GM18868 (cell line): ENCODE measurements around the gene MAPKBP1.
"Not testable (repeated sequence)": the region's sequence is repeated elsewhere in the genome, so short reads cannot be mapped to it uniquely, and the experiment has no call there.

Source experiments
- ATAC-seq: cut with Tn5 transposase; IDR thresholded peaks from one replicate; pipeline ENCODE4 v1.9.1; 2021; ENCODE audit warnings: mild to moderate bottlenecking, moderate library complexity; ENCODE audit not compliant: unreplicated experiment

Gene MAPKBP1

DNA sequence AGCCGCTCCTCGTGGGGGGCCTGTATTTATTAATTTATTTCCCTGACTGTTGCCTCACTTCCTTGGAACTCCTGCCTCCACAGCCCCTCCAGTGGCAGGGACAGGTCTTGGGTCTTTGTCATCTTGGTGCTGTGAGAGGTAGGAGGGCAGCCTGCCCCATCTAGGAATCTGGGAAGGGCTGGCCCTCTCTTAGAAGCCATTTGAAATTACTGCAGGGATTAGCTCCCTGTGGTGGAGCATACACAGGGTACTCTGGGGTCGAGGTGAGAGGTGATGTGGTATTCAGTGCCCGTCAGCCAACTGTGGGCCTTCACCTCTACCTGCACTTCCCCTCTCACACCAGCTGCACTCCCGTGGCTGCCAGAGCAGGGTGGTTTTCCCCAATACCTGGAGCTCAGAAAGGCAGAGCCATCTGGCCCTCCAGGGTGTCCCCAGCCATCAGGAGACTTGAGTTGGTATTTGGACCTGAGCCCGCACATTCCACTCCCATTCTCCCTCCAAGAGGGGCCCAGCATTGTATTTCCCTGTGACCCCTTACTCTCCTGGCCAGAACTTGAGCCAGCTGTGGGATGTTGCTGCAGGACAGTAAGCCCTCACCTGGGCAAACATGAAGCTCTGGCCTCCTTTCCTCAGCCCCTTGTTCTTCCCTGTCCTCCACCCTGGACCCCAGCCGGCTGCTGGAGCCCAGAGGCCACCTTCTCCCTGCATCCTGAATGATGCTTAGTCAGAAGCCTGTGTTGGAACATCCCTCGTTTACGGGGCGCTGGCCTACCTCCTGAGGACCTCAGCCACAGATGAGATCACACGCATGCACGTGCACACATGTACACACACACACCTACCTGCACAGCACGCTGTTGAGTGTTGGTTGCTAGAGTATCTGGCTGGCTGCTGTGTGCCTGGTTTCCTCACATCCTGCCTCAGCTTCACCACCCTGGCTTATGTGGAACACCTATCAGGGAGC lies 51.6 kb downstream of the MAPKBP1 start:
- ATAC-seq = no peak

DNA sequence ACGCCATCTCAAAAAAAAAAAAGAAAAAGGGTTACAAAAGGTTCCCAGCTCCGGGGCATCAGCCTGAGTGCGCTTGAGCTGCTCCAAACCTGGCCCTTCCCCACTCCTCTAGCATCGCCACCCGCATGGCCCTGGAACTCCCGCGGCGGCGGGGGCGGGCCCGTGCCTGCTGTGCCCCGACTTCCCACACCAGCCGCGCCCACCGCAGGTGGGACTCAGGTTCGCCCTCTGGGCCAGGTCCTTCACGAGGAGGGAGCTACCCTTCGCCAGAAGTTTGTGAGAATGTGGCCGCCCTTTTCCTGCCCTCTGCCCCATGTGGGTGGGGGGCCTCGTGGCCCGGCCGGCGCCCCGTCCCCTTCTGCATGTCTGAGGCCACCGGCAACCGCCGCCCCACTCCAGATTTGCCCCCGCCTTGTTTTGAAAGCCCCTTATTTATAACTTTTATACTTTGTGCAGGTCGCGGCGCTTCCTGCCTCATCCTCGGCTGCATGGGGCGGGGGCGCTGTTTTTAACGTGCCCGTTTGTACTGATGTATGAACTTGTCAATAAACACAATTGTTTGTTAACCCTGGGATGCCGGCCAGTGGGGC lies 53.1 kb downstream of the MAPKBP1 start:
- no peak for ATAC-seq

DNA sequence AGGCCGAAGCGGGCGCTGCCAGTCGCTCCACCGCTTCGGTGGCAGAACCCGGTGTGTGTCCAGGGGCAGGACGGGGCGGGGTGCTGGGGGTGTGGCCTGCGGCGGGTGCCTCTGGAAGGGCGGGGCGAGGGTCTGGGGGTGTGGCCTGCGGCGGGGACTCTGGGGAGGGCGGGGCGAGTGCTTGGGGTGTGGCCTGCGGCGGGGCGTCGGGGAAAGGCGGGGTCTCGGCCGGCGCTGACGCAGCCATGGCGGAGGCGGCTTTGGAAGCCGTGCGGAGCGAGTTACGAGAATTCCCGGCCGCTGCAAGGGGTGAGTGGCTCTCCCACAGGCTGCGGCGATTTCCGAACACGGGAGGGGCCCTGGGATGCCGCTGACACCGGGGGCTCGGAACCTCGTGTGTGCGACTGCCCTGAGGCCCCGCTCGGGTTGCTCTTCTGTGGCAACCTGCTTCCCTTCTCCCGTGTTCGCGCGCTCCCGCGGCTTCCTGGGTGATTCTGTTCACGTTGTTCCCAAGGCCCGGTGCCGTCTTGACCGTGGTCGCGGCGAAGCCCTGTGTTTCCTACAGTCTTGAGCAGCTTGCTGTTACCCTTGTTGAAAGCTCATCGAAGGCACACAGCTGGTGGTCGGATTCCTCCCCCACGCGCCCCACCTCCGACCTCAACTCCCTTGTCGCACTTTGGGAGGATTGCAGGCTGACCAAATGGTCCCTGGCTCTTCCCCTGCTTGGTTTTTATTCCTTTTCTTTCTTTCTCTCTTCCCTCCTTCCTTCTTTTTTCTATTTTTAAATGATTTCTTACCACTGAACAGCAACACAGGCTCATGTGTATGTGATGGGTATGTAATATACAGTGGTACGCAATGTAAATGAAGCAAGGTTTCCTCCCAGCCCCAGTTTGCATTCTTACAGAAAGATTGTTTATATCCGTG lies 53.9 kb downstream of the MAPKBP1 start, which contains the start of gene JMJD7:
Gene JMJD7, plus strand, starts transcription at position 213 of the 927 bp plus-strand sequence. Its CDS starts 33 bp downstream, at position 246.
- ATAC-seq = peak; percentile 79

DNA sequence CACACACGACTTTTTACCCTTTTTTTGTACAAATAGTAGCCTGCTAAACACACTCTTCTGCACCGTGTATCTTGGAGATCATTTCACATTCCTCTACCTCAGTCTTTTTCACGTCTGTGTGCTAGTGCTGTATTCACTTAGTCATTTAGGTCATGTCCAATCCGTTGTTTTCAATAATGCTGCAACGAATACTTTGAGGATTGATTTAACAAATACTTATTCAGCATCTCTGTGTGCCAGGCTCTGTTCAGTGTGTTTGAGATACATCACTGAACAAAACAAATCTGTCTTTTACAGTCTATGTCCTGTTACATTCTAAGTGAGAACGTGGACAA lies 54.5 kb downstream of the MAPKBP1 start:
- ATAC-seq = no peak

- ATAC-seq = no peak
Observed at GRCh38 chr15:41829959-41830646, 55.8 kb downstream of the MAPKBP1 start.

DNA sequence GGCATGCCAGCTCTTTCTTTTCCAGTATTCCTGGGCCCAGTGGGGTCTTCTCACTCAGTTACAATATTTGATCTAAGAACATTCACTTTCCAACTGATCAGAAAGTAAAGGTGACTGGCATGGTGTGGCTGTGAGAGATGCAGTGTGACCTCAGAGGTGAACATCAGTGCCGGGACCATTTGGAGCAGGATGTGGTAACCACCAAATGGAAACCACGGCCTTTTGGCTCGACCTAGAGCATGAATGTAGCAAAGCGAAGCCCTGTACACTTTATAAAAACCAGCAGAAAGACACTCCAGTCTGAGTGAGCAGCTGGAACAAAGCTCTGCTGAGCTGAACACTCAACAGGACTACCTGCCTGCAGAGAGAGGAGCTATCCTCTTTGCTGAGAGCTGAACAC lies 57.0 kb downstream of the MAPKBP1 start:
- not testable (repeated sequence) for ATAC-seq

- no peak for ATAC-seq
Observed at GRCh38 chr15:41832208-41832607, 57.9 kb downstream of the MAPKBP1 start.

- ATAC-seq = no peak
Observed at GRCh38 chr15:41832875-41833274, 58.6 kb downstream of the MAPKBP1 start.

- ATAC-seq = no peak
Observed at GRCh38 chr15:41834096-41834495, 59.8 kb downstream of the MAPKBP1 start.

GRCh38 chr15:41836073-41836472 lies 61.8 kb downstream of the MAPKBP1 start:
- ATAC-seq = no peak

GRCh38 chr15:41836713-41837454 lies 62.6 kb downstream of the MAPKBP1 start:
- no peak for ATAC-seq

DNA sequence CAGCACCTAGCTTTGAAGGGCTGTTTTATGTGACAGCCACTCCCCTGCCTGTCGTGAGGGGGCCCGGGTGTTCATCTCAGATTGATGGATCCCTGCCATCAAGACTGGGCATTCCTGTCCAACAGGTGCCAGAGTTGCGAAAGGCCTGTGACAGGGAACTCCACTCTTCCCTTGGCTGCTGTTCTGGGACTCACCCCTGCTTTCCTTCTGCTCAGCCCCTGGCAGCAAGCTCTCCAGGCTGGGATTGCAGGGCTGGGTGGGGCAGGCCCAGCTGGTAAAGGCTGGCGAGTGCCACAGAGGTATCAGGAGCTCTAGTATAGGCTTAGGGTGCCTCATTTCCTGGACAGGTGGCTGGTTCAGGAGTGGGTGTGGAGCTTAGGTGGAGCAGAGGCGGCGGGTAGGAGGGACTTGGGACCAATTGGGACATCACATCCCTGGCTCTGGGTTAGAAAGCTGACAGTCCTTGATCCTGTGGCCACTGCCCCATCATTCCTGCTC lies 64.2 kb downstream of the MAPKBP1 start, which contains the start of gene PLA2G4B:
Gene PLA2G4B, plus strand, starts transcription at position 448 of the 498 bp plus-strand sequence. CDS start 67 bp downstream, outside the sequence.
- no peak for ATAC-seq

- no peak for ATAC-seq
Observed at GRCh38 chr15:41839781-41840491, 65.7 kb downstream of the MAPKBP1 start.

DNA sequence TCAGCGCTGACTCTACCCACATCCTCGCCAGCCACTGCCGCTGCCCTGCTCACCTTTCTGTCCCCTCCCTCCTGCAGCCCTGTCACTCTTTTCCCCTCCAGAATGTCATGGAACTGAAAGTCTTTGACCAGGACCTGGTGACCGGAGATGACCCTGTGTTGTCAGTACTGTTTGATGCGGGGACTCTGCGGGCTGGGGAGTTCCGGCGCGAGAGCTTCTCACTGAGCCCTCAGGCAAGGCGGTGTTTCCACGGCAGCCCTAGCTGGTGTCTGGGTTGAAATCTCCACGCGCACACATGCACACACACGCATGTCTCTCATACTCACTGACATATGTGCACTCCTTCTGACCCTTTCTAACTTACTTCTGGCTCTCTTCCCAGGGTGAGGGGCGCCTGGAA lies 66.4 kb downstream of the MAPKBP1 start:
- no peak for ATAC-seq

GRCh38 chr15:41841131-41841530 lies 66.8 kb downstream of the MAPKBP1 start:
- ATAC-seq = no peak

GRCh38 chr15:41842229-41842628 lies 67.9 kb downstream of the MAPKBP1 start:
- no peak for ATAC-seq

GRCh38 chr15:41843571-41843970 lies 69.3 kb downstream of the MAPKBP1 start:
- ATAC-seq = no peak

GRCh38 chr15:41844814-41845213 lies 70.5 kb downstream of the MAPKBP1 start:
- ATAC-seq = no peak

DNA sequence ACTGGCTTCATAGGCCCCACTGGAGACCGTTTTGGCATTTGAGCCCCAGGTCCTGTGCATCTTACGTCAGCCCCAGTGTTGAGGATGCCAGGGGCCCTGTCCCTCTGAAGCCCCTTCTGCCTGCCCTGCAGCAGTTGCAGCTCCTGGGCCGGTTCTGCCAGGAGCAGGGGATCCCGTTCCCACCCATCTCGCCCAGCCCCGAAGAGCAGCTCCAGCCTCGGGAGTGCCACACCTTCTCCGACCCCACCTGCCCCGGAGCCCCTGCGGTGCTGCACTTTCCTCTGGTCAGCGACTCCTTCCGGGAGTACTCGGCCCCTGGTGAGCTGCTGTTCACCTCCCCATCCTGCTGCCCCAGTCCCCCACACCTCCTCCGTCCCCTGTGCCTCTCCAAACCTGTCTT lies 72.9 kb downstream of the MAPKBP1 start:
- no peak for ATAC-seq
